Aorta (tissue), 5 donors: ENCODE results near the gene FAM241B. TPM values are rescaled to one million over a fixed set of nuclear protein-coding genes. Genes with fewer than 3 reads are reported as not detected.

Source experiments
- ATAC-seq: fragments of 200-7000 bp; cut with Tn5 transposase; one replicate; pipeline ENCODE4 v1.9.1; 2022; ENCODE audit warnings: moderate library complexity; ENCODE audit not compliant: low FRiP score
- DNase-seq, 2 donors: peaks; one replicate each; pipeline ENCODE4 v3.0.0-alpha.2; 2020
- H3K27ac ChIP-seq, 2 donors: one replicate each; pipeline ENCODE4 v1.5.1; 2013; ENCODE audit warnings: low read length in 2 of 2, mild to moderate bottlenecking in 2 of 2, moderate library complexity in 2 of 2, control low read depth in 1 of 2, inconsistent platforms in 1 of 2, low read depth in 1 of 2
- H3K27me3 ChIP-seq, 2 donors: one replicate each; pipeline ENCODE4 v1.6.1; 2013; ENCODE audit warnings: control low read depth in 1 of 2, low read length in 1 of 2, mild to moderate bottlenecking in 1 of 2, moderate library complexity in 1 of 2; ENCODE audit not compliant: insufficient read depth in 2 of 2, control insufficient read depth in 1 of 2
- H3K36me3 ChIP-seq, 2 donors: one replicate each; pipeline ENCODE4 v1.6.1; 2013; ENCODE audit warnings: control low read depth in 1 of 2, low read length in 1 of 2, mild to moderate bottlenecking in 1 of 2; ENCODE audit not compliant: insufficient read depth in 2 of 2, control insufficient read depth in 1 of 2
- H3K4me1 ChIP-seq, 2 donors: one replicate each; pipeline ENCODE4 v1.6.1; 2013; ENCODE audit warnings: low read length in 2 of 2, control low read depth in 1 of 2, mild to moderate bottlenecking in 1 of 2, moderate library complexity in 1 of 2; ENCODE audit not compliant: insufficient read depth in 2 of 2, control insufficient read depth in 1 of 2
- H3K4me3 ChIP-seq, 2 donors: one replicate each; pipeline ENCODE4 v1.5.1; 2013; ENCODE audit warnings: low read length in 2 of 2, control low read depth in 1 of 2, mild to moderate bottlenecking in 1 of 2
- H3K9me3 ChIP-seq: one replicate; pipeline ENCODE4 v1.6.1; 2013; ENCODE audit warnings: mild to moderate bottlenecking, low read length; ENCODE audit not compliant: control insufficient read depth
- WGBS, 2 donors: extraction: QIAGEN DNeasy Blood & Tissue Kit; methylation state at CpG; one replicate each; pipeline ENCODE4 v1.1.7; 2013; 5-methylcytosine and 5-hydroxymethylcytosine counted together
- intact Hi-C, 2 donors: fragments of 100-400 bp; cut with DNase I; formaldehyde crosslinking; loops; one replicate each; pipeline versions ENCODE4 v1.14.2 to v1.15.0; 2022
- polyA plus RNA-seq, 2 donors: library from polyadenylated mRNA; stranded (reverse); fragments of 200-250 nt; gene quantifications; one replicate each; pipeline ENCODE4 v1.2.3, GENCODE V29; 2013
- total RNA-seq, 2 donors: library from RNA; stranded (reverse); fragmentation: NEBNext Ultra II Directional; extraction: Animal tissue kit (Norgen Biotek cat#: 25700); gene quantifications; one replicate each; pipeline ENCODE4 v1.2.1, GENCODE V29; 2021
- donor health status: healthy with polysubstance abuse.
- donor health status: Bipolar disorder and iron deficiency.
- donor health status: DM: no; HTN: no; CAD: no.
- donor health status: DM: no; HTN: no; CAD: no.
- donor health status: DM: yes; HTN: yes; CAD: no.

FAM241B gene
- total and polyA plus RNA-seq, 4 donors, result 4.7 to 10.6 (median 8.3) TPM

DNA sequence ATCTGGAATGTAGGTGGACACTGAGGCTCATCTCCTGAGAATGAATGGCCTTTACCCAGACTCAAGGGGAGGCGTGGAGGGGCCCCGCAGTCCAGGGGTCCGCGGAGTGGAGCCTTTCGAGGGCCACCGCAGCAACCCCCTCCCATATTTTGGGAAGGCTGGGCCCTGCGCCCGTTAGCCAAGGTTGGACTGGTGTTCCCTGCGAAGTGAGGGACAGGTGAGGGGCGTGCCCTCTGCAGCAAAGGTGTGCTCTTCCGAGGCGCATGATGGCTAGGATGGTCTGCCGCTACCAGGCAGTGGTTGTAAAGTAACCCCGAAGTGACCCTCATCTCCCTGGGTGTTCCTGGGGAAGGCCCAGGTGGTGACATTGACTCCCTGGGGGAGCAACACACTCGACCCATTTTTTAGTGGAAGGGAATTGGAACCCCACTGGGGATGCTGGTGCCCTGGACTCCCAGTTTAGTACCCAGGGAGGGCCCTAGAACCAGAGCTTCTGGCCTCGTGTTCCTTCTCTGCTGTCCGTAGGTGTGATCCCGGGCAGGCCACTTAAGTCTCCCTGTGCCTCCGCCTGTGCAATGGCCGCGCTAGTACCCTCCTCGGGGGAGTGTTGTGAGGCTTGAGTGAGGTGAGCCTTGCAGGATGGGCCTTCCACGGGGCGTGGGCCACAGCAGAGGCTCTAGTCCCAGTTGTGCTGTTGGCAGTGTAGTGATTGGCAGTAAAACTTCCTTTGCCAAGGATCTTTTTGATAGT, 779 bp downstream of the FAM241B start:
- Histone ChIP-seq H3K36me3 (no peaks in the 10 kb centered on the region), H3K27ac (no peak overlapping the region), H3K9me3 (no peaks in the 10 kb centered on the region), H3K27me3 (no peaks in the 10 kb centered on the region), H3K4me3 (peak overlapping the region; percentile 31 to 63), H3K4me1 (no peaks in the 10 kb centered on the region)
- WGBS, 2 donors, result 78 to 80% methylated on average over 24 of the region's 24 CpGs
- ATAC-seq (no peak), DNase-seq (no peak)
- intact Hi-C loops, result loop anchor here in 1 of 2 donors (10.0 kb wide), 1 partner anchor 216 kb away; the partner anchor contains the start of gene TACR2

DNA sequence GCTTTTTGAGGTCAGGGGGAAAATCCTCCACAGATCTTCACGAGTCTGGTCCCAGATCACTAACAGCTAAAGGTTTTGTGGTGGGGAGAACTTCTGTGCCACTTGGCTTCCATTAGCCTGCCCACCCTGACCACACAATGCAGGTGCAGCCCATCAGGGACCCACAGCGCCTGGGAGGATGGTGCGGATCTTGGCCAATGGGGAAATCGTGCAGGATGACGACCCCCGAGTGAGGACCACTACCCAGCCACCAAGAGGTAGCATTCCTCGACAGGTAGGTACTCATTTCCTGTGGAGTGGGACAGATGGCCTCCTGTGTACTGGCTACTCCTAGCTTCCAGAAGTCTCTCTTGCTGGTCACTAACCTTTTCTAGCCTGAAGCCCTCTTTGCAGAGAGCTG, 1.5 kb downstream of the FAM241B start:
- intact Hi-C loops, result loop anchor here in 1 of 2 donors (10.0 kb wide), 1 partner anchor 217 kb away; the partner anchor contains the start of gene TACR2

DNA sequence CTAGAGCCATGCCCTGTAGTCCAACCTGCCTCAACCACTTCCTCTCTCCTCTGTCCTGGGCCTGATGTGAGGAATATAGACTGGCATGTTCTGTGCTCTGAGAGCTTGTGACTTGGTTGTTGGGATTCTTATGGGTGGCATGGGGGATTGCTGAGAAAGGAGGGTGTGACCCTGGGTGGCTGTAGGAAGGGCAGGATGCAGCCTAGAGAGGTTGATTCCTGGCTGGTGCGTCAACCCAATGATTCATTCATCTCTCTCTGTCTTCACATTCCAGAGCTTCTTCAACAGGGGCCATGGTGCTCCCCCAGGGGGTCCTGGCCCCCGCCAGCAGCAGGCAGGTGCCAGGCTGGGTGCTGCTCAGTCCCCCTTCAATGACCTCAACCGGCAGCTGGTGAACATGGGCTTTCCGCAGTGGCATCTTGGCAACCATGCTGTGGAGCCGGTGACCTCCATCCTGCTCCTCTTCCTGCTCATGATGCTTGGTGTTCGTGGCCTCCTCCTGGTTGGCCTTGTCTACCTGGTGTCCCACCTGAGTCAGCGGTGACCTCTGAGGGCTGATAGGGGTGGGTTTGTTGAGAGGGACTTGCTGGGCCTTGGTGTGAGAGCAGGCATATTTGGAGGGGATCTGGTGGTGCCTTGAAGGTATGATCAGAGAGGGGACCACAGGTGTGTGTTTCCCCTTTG, 2.6 kb downstream of the FAM241B start:
- no peak overlapping the region for H3K4me3 ChIP-seq
- intact Hi-C loops, result loop anchor here in 1 of 2 donors (10.0 kb wide), 1 partner anchor 218 kb away; the partner anchor contains the start of gene TACR2
- 90 to 96% methylated on average over 7 of the region's 7 CpGs for WGBS, 2 donors
- no peak for DNase-seq
- no peak overlapping the region for H3K27ac ChIP-seq
- H3K4me1 ChIP-seq, result no peaks in the 10 kb centered on the region
- no peaks in the 10 kb centered on the region for H3K9me3 ChIP-seq
- no peaks in the 10 kb centered on the region for H3K36me3 ChIP-seq
- no peak for ATAC-seq
- H3K27me3 ChIP-seq, result no peaks in the 10 kb centered on the region

More for the DNA sequence above, 1.5 kb downstream of the FAM241B start:
- Histone ChIP-seq H3K9me3 (no peaks in the 10 kb centered on the region), H3K36me3 (no peaks in the 10 kb centered on the region), H3K27me3 (no peaks in the 10 kb centered on the region), H3K4me1 (no peaks in the 10 kb centered on the region), H3K4me3 (no peak overlapping the region), H3K27ac (no peak overlapping the region)
- 94 to 95% methylated on average over 7 of the region's 7 CpGs for WGBS, 2 donors
- ATAC-seq, result no peak
- no peak for DNase-seq

DNA sequence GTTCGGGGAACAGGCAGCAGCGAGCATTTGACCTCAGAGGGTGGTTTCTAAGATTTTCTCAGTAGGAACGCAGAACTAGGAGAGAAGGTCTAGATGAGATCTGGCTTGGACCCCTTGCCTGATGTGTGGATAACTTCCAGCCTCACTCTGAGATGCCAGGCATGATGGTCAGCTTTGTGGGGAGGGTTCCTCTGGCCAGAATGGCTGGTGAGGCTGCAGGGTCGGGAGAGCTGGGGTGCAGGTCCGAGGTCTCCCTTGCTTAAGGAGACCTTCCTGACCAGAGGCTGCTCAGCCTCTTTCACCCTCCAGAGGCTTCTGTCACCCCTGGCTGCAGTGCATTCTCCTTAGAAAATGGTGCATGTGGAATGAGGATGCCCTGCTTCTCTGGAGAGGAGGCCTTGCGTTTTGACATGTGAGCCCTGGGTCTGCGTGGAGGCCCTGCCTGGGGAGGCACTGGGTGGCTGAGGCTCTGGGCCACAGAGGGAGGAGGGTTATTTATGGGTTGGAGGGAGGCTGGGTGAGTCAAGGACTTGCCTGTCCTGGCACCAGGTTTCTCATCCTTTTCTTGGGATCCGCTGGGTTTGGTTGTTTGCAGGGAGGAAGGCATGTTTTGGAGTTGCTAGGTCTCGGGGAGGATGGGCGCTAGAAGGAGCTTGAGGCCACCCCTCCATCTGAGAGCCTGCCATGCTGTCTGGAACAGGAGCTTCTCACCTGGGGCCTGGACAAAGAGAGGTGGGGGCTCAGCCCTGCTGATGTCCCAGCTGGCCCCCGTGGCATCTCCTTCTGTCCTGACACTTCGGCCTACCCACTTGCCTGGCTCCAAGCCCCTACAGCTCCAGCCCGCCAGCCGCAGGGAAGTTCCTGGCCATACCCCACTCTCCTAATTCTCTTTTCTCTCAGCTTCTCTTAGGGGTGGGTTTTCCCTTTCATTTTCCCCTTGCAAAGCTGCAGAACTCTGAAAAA, 3.9 kb downstream of the FAM241B start:
- ATAC-seq, result no peak
- Histone ChIP-seq H3K27me3 (no peaks in the 10 kb centered on the region), H3K4me3 (no peak overlapping the region), H3K36me3 (no peaks in the 10 kb centered on the region), H3K4me1 (no peaks in the 10 kb centered on the region), H3K9me3 (no peaks in the 10 kb centered on the region), H3K27ac (no peak overlapping the region)
- intact Hi-C loops, result loop anchor here in 1 of 2 donors (10.0 kb wide), 1 partner anchor 219 kb away; the partner anchor contains the start of gene TACR2
- 90 to 93% methylated on average over 14 of the region's 14 CpGs for WGBS, 2 donors
- DNase-seq, result no peak

DNA sequence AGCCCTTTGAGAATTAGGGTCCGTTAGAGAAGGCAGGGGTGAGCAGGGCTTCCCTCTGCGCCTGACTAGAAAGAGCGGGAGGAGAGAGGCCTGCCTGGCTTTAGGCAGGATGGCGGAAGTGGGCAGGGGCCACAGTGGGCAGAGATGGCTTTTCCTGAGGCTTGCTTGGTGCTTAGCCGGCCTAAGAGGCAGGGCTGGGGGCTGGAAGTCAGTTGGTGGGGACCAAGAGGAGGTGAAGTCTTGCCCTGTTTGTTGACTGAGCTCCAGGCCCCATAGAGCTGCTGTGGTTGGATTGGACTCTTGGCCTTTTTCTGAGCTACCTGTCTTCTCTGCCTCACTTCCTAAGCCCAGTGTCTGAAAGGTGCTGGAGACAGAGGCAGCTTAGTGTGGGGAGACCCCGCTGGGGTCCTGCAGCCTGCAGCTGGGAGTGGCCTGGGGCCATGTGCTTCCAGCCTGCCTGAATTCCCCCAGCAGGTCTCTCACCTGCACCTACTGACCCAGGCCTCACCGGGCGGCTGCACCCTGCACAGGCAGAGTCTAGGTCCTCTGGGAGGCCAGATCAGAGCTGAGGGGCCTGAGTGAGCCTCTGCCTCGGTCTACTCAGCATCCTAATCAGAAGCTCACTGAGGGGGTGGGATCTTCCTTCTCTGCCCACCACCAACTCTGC, 4.8 kb downstream of the FAM241B start:
- Histone ChIP-seq H3K36me3 (no peaks in the 10 kb centered on the region), H3K4me1 (no peaks in the 10 kb centered on the region), H3K27ac (no peak overlapping the region), H3K4me3 (no peak overlapping the region), H3K9me3 (no peaks in the 10 kb centered on the region), H3K27me3 (no peaks in the 10 kb centered on the region)
- ATAC-seq (no peak), DNase-seq (no peak)
- 93 to 94% methylated on average over 9 of the region's 9 CpGs for WGBS, 2 donors
- intact Hi-C loops, result loop anchor here in 1 of 2 donors (10.0 kb wide), 1 partner anchor 220 kb away; the partner anchor contains the start of gene TACR2

DNA sequence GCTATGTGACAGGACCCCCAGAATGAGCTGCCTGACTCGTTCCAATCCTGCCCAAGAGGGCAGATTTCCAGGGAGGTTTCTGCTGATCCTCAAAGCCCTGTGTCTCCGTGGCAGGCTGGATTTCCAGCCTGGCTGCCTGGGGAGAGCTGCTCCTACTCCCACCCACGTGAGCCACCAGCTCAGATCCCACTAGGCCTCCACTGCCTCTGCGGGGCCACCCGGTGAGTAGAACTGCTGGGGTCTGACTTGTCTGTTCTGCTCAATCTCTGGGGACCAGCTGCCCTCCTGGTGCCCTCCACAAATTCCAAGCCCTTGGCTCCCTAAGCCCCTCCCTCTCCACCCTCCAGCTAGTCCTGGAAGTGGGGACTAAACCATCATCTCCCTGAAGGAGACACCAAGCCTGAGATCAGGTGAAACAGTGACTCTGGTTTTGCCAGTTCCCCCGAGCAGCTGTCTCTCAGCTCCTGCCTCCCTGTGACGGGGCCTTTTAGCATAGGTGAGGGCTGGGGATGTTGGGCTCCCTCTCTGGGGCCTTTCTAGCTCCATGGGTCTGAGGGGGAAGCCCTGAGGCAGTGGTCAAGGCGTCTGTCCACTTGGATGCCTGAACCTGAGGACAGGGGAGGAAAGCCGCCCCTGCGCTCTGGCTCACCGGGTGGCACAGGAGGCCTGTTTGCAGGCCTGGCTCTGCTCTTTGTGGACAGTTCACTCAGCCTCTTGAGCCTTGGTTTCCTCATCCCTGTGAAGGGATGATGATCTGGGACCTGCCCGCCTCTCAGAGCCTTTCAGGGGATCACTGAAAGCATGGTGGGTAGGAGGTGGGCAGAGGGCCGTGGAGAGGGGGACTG, 5.6 kb downstream of the FAM241B start:
- H3K4me1 ChIP-seq, result no peaks in the 10 kb centered on the region
- no peaks in the 10 kb centered on the region for H3K36me3 ChIP-seq
- no peak overlapping the region for H3K27ac ChIP-seq
- ATAC-seq, result no peak
- 74 to 75% methylated on average over 13 of the region's 13 CpGs for WGBS, 2 donors
- H3K27me3 ChIP-seq, result no peaks in the 10 kb centered on the region
- no peak for DNase-seq
- intact Hi-C loops, result loop anchor here in 1 of 2 donors (10.0 kb wide), 1 partner anchor 221 kb away; the partner anchor contains the start of gene TACR2
- H3K9me3 ChIP-seq, result no peaks in the 10 kb centered on the region
- H3K4me3 ChIP-seq, result no peak overlapping the region

DNA sequence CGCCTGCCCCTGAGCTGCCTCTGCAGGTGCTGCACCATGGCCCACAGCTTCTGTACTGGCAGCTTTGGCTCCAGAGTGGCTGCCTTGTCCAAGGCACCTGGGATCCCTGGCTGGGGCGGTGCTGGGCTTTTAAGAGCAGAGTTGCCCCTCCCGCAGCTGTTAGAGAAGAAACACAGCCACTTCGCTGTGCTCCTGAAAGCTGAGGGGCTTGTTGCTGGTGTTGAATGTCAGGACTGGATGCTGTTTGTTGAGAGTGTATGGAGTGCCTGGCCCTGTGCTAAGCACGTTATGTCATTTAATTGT, 6.2 kb downstream of the FAM241B start:
- Histone ChIP-seq H3K9me3 (no peaks in the 10 kb centered on the region), H3K36me3 (no peaks in the 10 kb centered on the region), H3K27ac (no peak overlapping the region), H3K4me1 (no peaks in the 10 kb centered on the region), H3K4me3 (no peak overlapping the region), H3K27me3 (no peaks in the 10 kb centered on the region)
- DNase-seq (no peak), ATAC-seq (no peak)
- intact Hi-C loops, result loop anchor here in 1 of 2 donors (10.0 kb wide), 1 partner anchor 221 kb away; the partner anchor contains the start of gene TACR2
- 91 to 93% methylated on average over 5 of the region's 5 CpGs for whole genome bisulfite sequencing, 2 donors
